ENCODE measurements around the gene TXNDC2.
"Not testable (repeated sequence)": the region's sequence is repeated elsewhere in the genome, so short reads cannot be mapped to it uniquely, and the experiment has no call there.

Gene TXNDC2

GRCh38 chr18:9885170-9886004, at the start of gene TXNDC2:
TSS of gene TXNDC2 (plus strand) at chr18:9885973. CDS start at chr18:9886681, 708 bp downstream.
- no peak for DNase-seq (ENCODE audit: low spot score)

DNA sequence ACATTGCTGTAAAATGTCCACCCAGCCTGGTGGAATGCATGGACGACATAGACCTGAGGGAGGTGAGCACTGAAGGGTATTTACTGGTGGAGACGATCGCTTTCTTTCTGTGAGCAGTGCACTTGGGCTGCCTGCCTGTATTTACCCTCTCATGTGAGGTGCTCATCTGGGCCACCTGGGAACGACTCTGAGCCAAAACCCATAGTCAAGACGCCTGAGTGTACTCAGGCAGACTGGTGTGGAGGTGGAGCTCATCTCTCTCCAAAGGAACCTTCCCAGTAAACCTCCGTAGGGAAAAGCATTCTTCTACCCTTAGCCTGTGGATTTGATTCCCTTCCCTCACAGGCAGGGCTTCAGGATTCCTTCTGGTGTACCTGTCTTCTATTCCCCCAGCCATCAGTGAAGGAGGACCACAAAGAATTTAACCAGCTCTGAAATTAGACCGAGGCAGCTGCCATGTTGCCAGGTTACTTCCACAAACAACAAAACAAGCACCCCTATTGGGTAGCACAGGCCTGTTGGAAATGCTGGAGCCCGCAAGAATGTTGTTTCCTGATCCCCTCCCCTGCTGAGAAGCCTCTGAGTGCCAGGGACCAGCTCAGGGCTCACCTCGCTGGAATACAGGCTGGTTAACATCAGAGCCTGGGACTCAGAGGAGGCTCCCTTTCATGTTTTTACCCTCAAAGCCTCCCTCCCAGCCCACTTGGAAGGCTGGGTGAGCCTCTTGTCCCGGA, 47.5 kb upstream of the TXNDC2 start:
- DNase-seq (ENCODE audit: low spot score) = peak; percentile 73

DNA sequence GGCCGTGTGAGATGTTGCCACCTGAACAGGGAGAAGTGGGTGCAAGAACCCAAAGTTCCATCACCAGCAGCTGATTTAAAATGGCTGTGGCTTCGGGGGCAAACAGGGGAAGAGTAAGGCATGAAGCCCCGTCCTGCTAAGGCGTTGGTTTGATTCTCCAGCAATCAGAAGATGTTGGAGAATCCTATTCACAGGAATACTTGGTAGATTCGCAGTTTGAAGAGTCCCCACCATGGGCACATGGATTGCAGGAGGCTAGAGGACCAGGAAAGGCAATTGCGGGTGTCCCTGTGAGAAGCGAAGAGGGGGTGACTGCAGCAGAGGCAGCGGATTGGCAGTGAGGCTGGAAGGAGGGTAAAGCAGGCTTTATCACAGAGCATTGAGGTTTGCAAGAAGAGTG, 46.6 kb upstream of the TXNDC2 start:
- no peak for DNase-seq (ENCODE audit: low spot score)

DNA sequence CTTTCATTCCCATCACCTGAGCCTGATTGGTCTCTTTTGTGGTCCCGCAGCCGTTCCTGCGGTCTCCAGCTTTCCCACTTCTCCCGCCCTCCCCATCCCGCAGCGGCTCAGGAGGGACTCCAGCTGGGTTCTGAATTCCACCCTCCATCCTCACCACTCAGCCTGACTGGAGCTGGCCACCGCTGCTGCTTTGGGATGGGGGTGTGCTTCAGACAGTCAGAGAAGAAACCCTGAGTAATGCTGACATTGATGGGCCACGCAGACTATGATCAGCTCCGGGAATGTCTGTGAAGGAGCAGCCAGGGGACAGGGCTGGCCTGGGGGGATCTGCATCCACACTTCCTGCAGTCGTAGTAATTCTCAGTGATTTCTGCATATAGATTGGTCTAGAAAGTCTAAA, 45.9 kb upstream of the TXNDC2 start:
- DNase-seq (ENCODE audit: low spot score) = no peak

DNA sequence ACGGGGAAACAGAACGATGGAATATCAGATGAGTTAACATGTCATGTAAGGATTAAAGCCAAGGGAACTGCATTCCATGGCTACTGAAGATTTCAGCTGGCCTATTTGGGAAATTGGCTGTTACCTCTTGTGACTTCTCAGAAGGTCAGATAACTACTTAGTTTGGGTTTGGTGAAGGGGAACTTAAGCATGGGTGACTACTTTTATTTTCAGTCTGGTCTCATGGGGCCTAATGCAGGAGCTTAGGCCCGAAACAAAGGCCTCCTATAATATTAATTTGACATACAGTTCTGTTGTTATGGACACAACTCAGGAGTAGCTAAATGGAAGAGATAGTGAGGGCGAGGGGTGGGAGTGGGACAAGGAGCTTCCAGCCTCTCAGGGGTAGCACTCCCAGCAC, 44.0 kb upstream of the TXNDC2 start:
- DNase-seq (ENCODE audit: low spot score) = no peak

GRCh38 chr18:9842448-9842847, 43.3 kb upstream of the TXNDC2 start:
- no peak for DNase-seq (ENCODE audit: low spot score)

GRCh38 chr18:9845256-9845655, 40.5 kb upstream of the TXNDC2 start:
- no peak for DNase-seq (ENCODE audit: low spot score)

GRCh38 chr18:9846162-9846925, 39.4 kb upstream of the TXNDC2 start:
- no peak for DNase-seq (ENCODE audit: low spot score)

- DNase-seq (ENCODE audit: low spot score) = no peak
Observed at GRCh38 chr18:9848170-9848879, 37.4 kb upstream of the TXNDC2 start.

DNA sequence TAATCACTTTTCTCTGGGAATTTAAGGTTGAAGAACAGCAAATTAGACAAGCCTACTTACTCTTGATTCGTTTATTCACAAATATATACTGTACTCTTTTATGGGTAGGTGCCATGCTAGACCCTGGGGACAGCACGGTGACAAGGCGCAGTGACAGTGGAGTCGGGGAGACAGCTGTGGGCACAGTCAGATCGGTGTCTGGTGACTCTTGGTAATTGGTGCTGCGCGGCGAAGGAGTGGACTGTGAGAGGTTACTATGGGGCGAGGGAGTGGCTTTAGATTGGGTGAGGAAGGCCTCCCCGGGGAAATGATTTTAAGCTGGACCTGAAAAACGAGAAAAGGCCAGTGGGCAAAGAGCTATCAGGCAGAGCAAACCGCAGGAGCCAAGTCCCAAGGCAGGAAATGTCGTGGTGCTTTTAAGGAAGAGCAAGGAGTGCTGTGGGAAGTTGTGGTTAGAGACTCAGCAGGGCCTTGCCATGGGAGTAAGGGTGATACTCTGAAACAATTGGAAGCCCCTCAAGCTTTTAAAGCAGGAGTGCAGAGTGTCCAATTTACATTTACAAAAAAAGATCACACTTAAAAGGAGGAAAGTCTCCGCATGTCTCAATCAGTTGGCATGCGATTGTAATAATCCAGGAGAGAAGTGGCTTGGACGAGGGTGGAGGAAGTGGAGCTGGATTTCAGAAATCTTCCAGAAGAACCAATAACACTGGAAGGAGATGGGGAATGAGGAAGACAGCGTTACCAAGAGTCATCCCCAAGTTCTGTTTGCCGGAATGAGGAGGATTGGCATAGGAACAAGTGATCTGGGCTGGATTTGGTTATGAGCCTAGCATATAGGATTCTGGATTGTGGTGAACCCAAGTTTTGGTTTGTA, 36.1 kb upstream of the TXNDC2 start:
- DNase-seq (ENCODE audit: low spot score) = peak; percentile 72

GRCh38 chr18:9850309-9850708, 35.5 kb upstream of the TXNDC2 start:
- DNase-seq (ENCODE audit: low spot score) = no peak

DNA sequence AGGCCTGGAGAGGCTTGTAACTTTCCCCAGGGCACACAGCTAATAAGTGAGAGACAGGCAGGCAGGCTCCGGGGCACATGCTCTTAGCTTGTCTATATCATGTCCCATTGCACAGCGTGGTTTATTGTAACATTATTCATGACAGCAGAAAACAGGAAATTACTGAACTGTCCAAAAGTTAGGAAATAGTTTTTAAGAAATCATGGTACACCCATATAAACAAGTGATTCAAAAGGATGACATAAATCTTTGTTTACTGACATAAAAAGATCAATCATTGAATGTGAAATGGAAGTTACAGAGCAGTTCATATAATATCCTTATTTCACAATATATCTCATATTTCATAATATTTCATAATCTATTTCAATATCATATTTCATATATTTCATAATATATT, 34.3 kb upstream of the TXNDC2 start:
- DNase-seq (ENCODE audit: low spot score) = no peak

GRCh38 chr18:9852266-9853081, 33.3 kb upstream of the TXNDC2 start:
- DNase-seq (ENCODE audit: low spot score) = no peak

DNA sequence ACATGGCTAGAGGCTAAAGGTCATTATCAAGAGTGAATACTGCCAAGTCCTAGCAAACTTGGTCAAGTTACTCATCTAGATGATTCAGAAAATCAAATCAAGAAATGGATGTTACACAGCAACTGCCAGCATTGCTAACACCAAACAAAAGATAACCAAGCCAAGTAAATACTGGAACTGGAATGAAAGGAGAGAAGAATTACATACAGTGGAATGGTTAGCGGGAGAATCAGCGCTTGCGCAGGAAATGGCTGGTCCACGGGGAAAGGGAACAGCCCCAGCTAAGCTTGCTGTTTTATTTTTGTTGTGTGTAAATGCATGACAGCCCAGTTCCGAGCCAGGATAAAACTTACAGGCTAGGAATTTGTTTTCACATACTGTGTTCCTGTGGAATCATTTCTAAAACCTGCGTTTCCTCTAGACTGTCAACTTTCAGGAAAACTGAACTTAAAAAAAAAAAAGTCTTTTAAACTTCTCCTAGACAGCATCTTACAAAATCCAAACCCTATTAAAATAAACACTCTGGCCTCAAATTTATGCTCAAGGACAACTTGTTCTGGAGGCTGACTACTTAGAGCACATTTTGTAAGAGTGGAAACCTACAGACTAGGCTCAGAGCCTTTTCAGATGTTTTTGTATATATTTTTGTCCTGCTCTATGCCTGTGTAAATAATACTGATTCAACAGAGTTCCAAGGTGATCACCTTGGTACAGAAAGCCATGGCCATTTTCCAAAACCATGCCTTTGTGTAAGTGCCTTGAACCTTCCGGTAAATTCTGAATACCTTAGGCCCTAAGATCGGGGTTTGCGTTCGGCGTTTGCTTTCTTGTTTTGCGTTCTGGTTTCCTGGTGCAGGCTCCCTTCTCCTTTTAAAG, 30.7 kb upstream of the TXNDC2 start:
- peak; percentile 26 for DNase-seq (ENCODE audit: low spot score)

DNA sequence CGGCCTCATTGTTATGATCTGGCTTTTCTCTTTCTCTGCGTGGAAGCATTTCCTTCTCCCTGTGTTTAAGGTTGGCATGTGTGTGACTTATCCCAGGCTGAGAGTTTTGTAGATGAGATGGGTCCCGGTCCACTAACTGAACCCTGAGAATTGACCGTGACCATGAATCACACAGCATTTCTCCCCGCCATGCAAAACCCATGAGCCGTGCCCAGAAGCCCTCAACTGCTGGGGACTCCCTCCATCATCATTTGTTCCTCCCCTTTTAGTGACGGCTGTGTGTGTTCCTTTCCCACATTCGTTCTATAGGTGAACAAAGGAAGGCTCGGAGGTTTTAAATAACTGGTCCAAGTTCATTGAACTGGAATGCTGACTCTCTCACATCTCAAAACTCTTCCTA, 30.1 kb upstream of the TXNDC2 start:
- DNase-seq (ENCODE audit: low spot score) = peak; percentile 89

GRCh38 chr18:9856092-9856491, 29.7 kb upstream of the TXNDC2 start:
- DNase-seq (ENCODE audit: low spot score) = no peak

DNA sequence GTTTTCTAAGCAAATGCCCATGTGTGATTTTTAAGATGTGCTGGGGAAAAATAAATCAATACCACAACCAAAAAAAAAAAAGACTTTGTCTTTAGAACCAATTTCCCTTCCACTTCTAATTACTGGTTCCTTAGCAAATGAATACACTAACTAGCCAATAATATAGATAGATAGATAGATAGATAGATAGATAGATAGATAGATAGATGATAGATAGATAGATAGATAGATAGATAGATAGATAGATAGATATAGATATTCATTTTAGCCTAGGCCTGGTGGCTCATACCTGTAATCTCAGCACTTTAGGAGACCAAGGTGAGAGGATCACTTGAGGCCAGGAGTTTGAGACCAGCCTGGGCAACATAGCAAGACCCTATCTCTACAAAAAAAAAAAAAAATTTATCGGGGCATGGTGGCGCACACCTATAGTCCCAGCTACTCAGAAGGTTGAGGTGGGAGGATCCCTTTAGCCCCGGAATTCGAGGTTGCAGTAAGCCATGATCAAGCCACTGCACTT, 28.2 kb upstream of the TXNDC2 start:
- not testable (repeated sequence) for DNase-seq (ENCODE audit: low spot score)

DNA sequence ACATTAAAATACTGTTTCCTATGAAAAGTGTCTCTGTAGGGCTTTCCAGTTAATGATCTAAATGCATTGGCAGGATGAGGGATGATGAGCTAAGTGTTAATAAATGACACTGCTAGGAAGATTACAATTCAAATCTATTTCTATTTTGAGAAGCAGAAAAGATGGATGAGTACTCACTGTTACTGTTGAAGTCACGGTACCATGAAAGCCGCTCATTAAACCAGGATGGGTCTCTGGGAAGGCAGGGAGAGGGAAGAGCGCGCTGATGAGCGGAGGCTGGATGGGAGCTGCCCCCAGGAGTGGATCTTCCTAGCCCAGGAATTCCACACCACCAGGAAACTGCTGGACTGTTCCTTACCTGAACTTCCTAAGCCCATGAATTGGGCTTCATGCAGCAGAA, 27.1 kb upstream of the TXNDC2 start:
- peak; percentile 36 for DNase-seq (ENCODE audit: low spot score)

- no peak for DNase-seq (ENCODE audit: low spot score)
Observed at GRCh38 chr18:9859232-9859631, 26.5 kb upstream of the TXNDC2 start.

All from kidney tubule cell (primary cell).